Esophagus muscularis mucosa (tissue), 4 donors: ENCODE data around the gene MRPS30.
"Not testable (repeated sequence)": the region's sequence is repeated elsewhere in the genome, so short reads cannot be mapped to it uniquely, and the experiment has no call there.

ENCODE experiments used
- CTCF ChIP-seq, 3 experiments: fragments of 200-600 bp in 2 of 3; fragments of 450-650 bp in 1 of 3; sonication (generic) in 2 of 3; IDR thresholded peaks; one replicate each; pipeline ENCODE4 v1.5.1; 2017 to 2019; ENCODE audit warnings: antibody characterized with exemption in 3 of 3, mild to moderate bottlenecking in 2 of 3, moderate library complexity in 1 of 3
- EP300 ChIP-seq: sonication (generic); formaldehyde crosslinking; IDR thresholded peaks from one replicate; pipeline ENCODE4 v1.6.1; 2017; ENCODE audit warnings: antibody characterized with exemption
- POLR2A ChIP-seq: fragments of 450-650 bp; IDR thresholded peaks from one replicate; pipeline ENCODE4 v1.6.1; 2017; ENCODE audit warnings: antibody characterized with exemption, moderate library complexity, mild to moderate bottlenecking, low read depth
- POLR2AphosphoS5 ChIP-seq, 2 donors: sonication (generic); formaldehyde crosslinking; IDR thresholded peaks; one replicate each; pipeline ENCODE4 v1.6.1; 2017; ENCODE audit warnings: antibody characterized with exemption in 2 of 2

- TF ChIP-seq CTCF (IDR thresholded peaks at IDR 0.05); POLR2A; POLR2AphosphoS5 (IDR thresholded peaks at IDR 0.05); EP300: not testable (repeated sequence)
Measured at GRCh38 chr5:44772397-44772796, 36.4 kb upstream of the MRPS30 start.
